Limb (tissue), 2 donors: ENCODE measurements around the gene BLOC1S1.

ENCODE experiments used
- DNase-seq, 2 donors: peaks; one replicate each; pipeline ENCODE4 v3.0.0-alpha.2; 2016; ENCODE audit errors: extremely low spot score in 2 of 2

The BLOC1S1 gene

GRCh38 chr12:55708695-55709233 is 7.1 kb upstream of the BLOC1S1 start:
- no peak for DNase-seq

- DNase-seq = no peak
Observed at GRCh38 chr12:55711786-55712553, 3.9 kb upstream of the BLOC1S1 start.

DNA sequence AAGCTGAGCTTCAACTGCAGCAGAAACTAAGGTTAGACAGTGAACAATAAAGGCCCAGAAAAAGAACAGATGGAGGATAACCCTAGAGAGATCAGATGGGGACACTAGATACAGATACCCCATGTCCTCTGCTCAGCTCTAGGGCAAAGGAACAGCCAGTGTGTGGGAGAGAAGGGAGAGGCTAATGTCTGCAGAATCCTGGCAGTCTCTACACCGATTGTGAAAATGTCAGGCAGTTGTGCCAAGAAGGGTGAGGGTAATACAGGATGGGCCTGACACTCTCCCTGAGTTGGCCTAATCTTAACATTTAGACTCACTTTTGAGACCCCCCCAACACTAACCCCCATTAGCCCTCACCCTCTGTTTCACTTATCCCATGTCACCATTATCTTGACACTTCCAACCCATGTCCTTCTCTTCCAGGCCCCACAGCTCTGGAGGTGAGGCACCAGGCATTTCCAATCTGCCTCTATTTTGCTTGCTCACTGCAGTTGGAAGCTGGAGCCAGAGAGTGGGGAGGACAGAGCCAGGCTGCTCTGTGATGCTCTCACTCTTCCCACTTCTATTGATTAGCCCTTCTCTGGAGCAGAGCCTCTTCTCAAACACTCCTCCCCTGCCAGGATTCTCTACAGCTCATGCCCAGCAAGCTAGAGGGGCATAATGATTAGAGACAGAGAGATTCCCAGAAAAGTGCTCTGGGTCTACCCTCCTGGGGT is 3.0 kb upstream of the BLOC1S1 start:
- no peak for DNase-seq

GRCh38 chr12:55713721-55714120 is 2.1 kb upstream of the BLOC1S1 start:
- DNase-seq = no peak

- DNase-seq = no peak
Observed at GRCh38 chr12:55715169-55715764, 579 bp upstream of the BLOC1S1 start.

DNA sequence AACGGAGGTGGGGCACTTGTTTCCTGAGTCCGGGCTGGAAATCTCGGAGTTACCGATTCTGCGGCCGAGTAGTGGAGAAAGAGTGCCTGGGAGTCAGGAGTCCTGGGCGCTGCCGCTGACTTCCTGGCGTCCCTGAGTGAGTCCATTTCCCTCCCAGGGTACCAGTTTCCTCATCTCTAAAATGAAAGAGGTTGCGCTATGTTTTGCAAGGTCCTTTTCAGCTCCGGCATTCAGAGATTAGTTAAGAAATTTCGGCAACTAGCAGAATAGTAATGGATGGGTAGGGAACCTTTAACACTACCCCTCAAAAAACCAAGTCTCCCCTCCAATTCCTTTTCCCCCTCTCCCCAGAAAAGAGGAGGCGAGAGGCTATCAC is 724 bp downstream of the BLOC1S1 start:
- no peak for DNase-seq

GRCh38 chr12:55717011-55718007 is 1.5 kb downstream of the BLOC1S1 start:
- DNase-seq = no peak

DNA sequence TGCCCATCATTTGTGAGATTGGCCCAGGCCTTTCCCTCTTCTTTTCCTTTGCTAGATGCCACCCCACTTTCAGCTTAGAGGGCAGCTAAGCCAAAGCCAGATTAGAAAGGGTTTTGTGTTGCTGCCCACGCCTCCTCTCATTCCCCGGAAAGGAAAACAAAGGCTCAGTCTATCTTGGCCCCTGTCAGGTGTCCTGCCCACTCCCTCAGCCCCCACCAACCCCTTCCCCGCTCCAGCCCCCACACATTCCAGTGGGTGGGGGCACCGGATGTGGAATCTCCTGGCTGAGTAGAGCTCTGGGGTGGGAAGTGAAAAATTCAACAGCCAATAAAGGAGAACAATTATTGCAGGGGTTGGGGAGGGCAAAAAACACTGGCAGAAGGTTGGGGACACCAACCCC is 2.2 kb downstream of the BLOC1S1 start:
- DNase-seq = no peak

- no peak for DNase-seq
Observed at GRCh38 chr12:55718624-55719275, 2.9 kb downstream of the BLOC1S1 start.

- DNase-seq = no peak
Observed at GRCh38 chr12:55719371-55719770, 3.5 kb downstream of the BLOC1S1 start.

GRCh38 chr12:55720071-55720564 is 4.3 kb downstream of the BLOC1S1 start, which contains the start of gene RDH5:
RDH5 (plus strand) TSS chr12:55720393; CDS start chr12:55721185, 792 bp downstream.
- no peak for DNase-seq

- no peak for DNase-seq
Observed at GRCh38 chr12:55720894-55721444, 5.1 kb downstream of the BLOC1S1 start.

- no peak for DNase-seq
Observed at GRCh38 chr12:55721601-55722213, 5.9 kb downstream of the BLOC1S1 start.

DNA sequence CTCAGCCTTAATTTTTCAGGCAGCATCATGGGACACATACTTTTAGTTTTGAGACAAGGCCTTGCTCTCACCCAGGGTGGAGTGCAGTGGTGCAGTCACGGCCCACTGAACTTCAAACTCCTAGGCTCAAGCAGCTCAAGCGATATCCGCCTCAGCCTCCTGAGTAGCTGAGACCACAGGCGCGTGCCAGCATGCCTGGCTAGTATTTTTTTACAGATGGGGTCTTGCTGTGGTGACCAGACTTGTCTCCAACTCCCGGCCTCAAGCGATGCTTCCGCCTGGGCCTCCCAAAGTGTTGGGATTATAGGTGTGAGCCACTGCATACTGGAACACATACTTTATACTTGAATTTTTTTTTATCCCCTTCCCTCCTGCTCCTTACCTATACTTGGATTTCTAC is 7.1 kb downstream of the BLOC1S1 start:
- DNase-seq = no peak

DNA sequence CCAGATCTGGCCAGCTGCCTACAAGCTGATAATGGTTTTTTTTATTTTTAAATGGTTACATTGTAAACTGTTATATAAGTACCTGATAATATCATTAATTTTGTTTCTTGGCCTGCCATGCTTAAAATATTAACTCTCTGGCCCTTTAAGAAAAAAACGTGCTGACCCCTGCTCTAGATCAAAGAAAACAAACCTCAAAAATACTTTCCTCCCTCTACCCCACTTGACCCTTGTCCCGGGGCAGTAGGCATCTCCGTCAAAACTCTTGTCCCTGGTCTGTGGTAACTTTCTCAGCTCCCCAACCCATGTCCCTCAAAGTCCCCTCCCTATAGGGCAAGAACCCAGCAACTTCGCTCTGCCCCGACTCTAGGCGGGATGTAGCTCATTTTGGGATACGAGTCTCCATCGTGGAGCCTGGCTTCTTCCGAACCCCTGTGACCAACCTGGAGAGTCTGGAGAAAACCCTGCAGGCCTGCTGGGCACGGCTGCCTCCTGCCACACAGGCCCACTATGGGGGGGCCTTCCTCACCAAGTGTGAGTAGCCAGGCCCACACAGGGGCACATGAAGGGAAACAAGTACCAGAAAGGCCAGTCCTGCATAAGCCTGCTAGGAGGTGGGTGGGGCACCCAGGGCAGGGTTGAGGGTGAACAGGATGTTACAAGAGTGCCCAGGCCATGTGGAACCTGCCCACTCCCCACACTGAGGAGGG is 7.8 kb downstream of the BLOC1S1 start:
- DNase-seq = no peak

GRCh38 chr12:55724226-55724939 is 8.5 kb downstream of the BLOC1S1 start:
- DNase-seq = no peak

- no peak for DNase-seq
Observed at GRCh38 chr12:55724940-55725309, 9.1 kb downstream of the BLOC1S1 start.

- no peak for DNase-seq
Observed at GRCh38 chr12:55725556-55725955, 9.7 kb downstream of the BLOC1S1 start.
